DOHH2 (cell line): ENCODE measurements around the gene TPRX2.

Experiments used
- CTCF ChIP-seq: fragments of 200-600 bp; sonication (generic); IDR thresholded peaks from one replicate; pipeline ENCODE4 v1.5.1; 2014; ENCODE audit warnings: antibody characterized with exemption, mild to moderate bottlenecking, low read depth, low read length; ENCODE audit not compliant: poor library complexity, severe bottlenecking
- EZH2phosphoT487 ChIP-seq: fragments of 200-600 bp; sonication (generic); IDR thresholded peaks from 2 replicates; pipeline ENCODE4 v1.6.1; 2017; ENCODE audit warnings: borderline replicate concordance, mild to moderate bottlenecking, antibody characterized with exemption, low read length, moderate library complexity, mixed read lengths

GRCh38 chr19:47839913-47840312, 19.1 kb upstream of the TPRX2 start:
- TF ChIP-seq CTCF (no peak), EZH2phosphoT487 (no peak)
